Osteocyte (in vitro differentiated cells): ENCODE data around the gene PIK3C2G. TPM values are rescaled to one million over a fixed set of nuclear protein-coding genes. Genes with fewer than 3 reads are reported as not detected.
A peak's percentile ranks its signal among the peaks of the same experiment; 100 is the strongest.

Source experiments
- DNase-seq: peaks from one replicate; pipeline ENCODE4 v3.0.0; 2021; ENCODE audit warnings: mixed read lengths; ENCODE audit not compliant: unreplicated experiment; ENCODE audit errors: extremely low spot score
- H3K27ac Mint-ChIP-seq: one replicate; pipeline ENCODE4 v1.8.0; 2021; ENCODE audit warnings: mild to moderate bottlenecking, mixed read lengths; ENCODE audit not compliant: unreplicated experiment
- H3K27me3 Mint-ChIP-seq: one replicate; pipeline ENCODE4 v1.8.0; 2021; ENCODE audit warnings: mixed read lengths; ENCODE audit not compliant: unreplicated experiment
- H3K36me3 Mint-ChIP-seq: one replicate; pipeline ENCODE4 v1.8.0; 2021; ENCODE audit warnings: mixed read lengths; ENCODE audit not compliant: unreplicated experiment
- H3K4me1 Mint-ChIP-seq: one replicate; pipeline ENCODE4 v1.8.0; 2021; ENCODE audit warnings: mixed read lengths; ENCODE audit not compliant: unreplicated experiment
- H3K4me3 Mint-ChIP-seq: one replicate; pipeline ENCODE4 v1.8.0; 2021; ENCODE audit warnings: mild to moderate bottlenecking, moderate library complexity, mixed read lengths; ENCODE audit not compliant: unreplicated experiment
- H3K9me3 Mint-ChIP-seq: one replicate; pipeline ENCODE4 v1.8.0; 2021; ENCODE audit warnings: mixed read lengths; ENCODE audit not compliant: unreplicated experiment
- CTCF ChIP-seq: fragments of 200-600 bp; sonication (generic); IDR thresholded peaks from 2 replicates; pipeline ENCODE4 v1.5.0; 2021; ENCODE audit warnings: antibody characterized with exemption, mild to moderate bottlenecking, moderate library complexity
- total RNA-seq: library from RNA; stranded (reverse); gene quantifications from 2 replicates; pipeline ENCODE4 v1.2.1, GENCODE V29; 2021

Gene PIK3C2G
- total RNA-seq, 1 donor from 2014 or later = not detected

- Mint-ChIP-seq H3K4me1 (peaks cover 12% of the 10 kb centered on the region), H3K4me3 (no peak overlapping the region), H3K27me3 (no peaks in the 10 kb centered on the region), H3K36me3 (no peaks in the 10 kb centered on the region), H3K9me3 (peaks cover 13% of the 10 kb centered on the region), H3K27ac (no peak overlapping the region)
- no peak for DNase-seq
- no peak for TF ChIP-seq CTCF
These were observed 23.1 kb downstream of the PIK3C2G start for GRCh38 chr12:18284386-18284785.

- H3K27ac Mint-ChIP-seq = no peak overlapping the region
These were observed 23.8 kb downstream of the PIK3C2G start for GRCh38 chr12:18285161-18285560.

GRCh38 chr12:18290386-18290785, 29.1 kb downstream of the PIK3C2G start:
- DNase-seq = no peak
- Mint-ChIP-seq H3K9me3 (peaks cover 8% of the 10 kb centered on the region), H3K27me3 (no peaks in the 10 kb centered on the region), H3K36me3 (no peaks in the 10 kb centered on the region), H3K27ac (no peak overlapping the region), H3K4me1 (no peaks in the 10 kb centered on the region), H3K4me3 (no peak overlapping the region)
- no peak for TF ChIP-seq CTCF

More at GRCh38 chr12:18285161-18285560, 23.8 kb downstream of the PIK3C2G start:
- Mint-ChIP-seq H3K9me3 (peaks cover 13% of the 10 kb centered on the region), H3K36me3 (no peaks in the 10 kb centered on the region), H3K4me3 (no peak overlapping the region), H3K4me1 (peaks cover 12% of the 10 kb centered on the region), H3K27me3 (no peaks in the 10 kb centered on the region)
- no peak for DNase-seq
- no peak for TF ChIP-seq CTCF

GRCh38 chr12:18294889-18295288, 33.6 kb downstream of the PIK3C2G start:
- no peak for DNase-seq
- Mint-ChIP-seq H3K9me3 (no peaks in the 10 kb centered on the region), H3K27ac (no peak overlapping the region), H3K4me3 (no peak overlapping the region), H3K4me1 (peaks cover 9% of the 10 kb centered on the region), H3K36me3 (no peaks in the 10 kb centered on the region), H3K27me3 (peaks cover 5% of the 10 kb centered on the region)
- TF ChIP-seq CTCF = no peak

- peaks cover 10% of the 10 kb centered on the region for H3K9me3 Mint-ChIP-seq
- peaks cover 5% of the 10 kb centered on the region for H3K27me3 Mint-ChIP-seq
- no peak for DNase-seq
- H3K36me3 Mint-ChIP-seq = no peaks in the 10 kb centered on the region
- peaks cover 9% of the 10 kb centered on the region for H3K4me1 Mint-ChIP-seq
- TF ChIP-seq CTCF = no peak
- H3K27ac Mint-ChIP-seq = no peak overlapping the region
- H3K4me3 Mint-ChIP-seq = peak overlapping the region; percentile 2
These were observed 35.0 kb downstream of the PIK3C2G start for GRCh38 chr12:18296201-18296908.
